ENCODE results near the gene FKBP1B. TPM values are rescaled to one million over a fixed set of nuclear protein-coding genes. Genes with fewer than 3 reads are reported as not detected.
"Not testable (repeated sequence)": the region's sequence is repeated elsewhere in the genome, so short reads cannot be mapped to it uniquely, and the experiment has no call there.

Gene FKBP1B
- polyA plus RNA-seq, 2 of the 4 experiments (the other 2 are of a cell fraction) = 8.5 to 16.1 TPM

- POLR2A ChIA-PET = no interaction called here
- TF ChIP-seq REST (IDR thresholded peaks at IDR 0.05) = no peak
- FAIRE-seq (no peak), ATAC-seq (peak; percentile 23 to 64; a peak in 2 of 6 replicates), DNase-seq (ENCODE audit: low read depth in 1 of 2, low spot score in 1 of 2) (no peak)
- CTCF ChIA-PET = interaction anchor here (1.0 to 2.1 kb wide), 3 partner anchors 14 to 112 kb away, joined by 3 to 10 read pairs (median 3); partner anchors contain the start of gene ATAD2B
- Histone ChIP-seq H3K4me1 (0 out of 3 replicates have a peak, but pooled peaks cover 2% of the 10 kb centered on the region), H3K27ac (no peak overlapping the region), H3K4me3 (no peak overlapping the region), H3K9me3 (no peaks in the 10 kb centered on the region), H3K4me2 (no peak overlapping the region)
- WGBS (ENCODE audit: missing lambda C conversion rate) = 92% methylated on average over 9 of the region's 9 CpGs
Measured at GRCh38 chr2:24038786-24039499, 10.6 kb upstream of the FKBP1B start.

GRCh38 chr2:24040511-24040910 lies 9.0 kb upstream of the FKBP1B start:
- ChIA-PET CTCF (interaction anchor here (2.0 to 2.2 kb wide), 2 partner anchors 20 to 43 kb away, joined by 9 read pairs; partner anchors contain the start of gene TP53I3), POLR2A (no interaction called here)
- WGBS (ENCODE audit: missing lambda C conversion rate) = 82% methylated on average over 4 of the region's 4 CpGs
- Histone ChIP-seq H3K4me2 (no peak overlapping the region), H3K27ac (no peak overlapping the region), H3K4me1 (peaks cover 3% of the 10 kb centered on the region; the same call in 2 of the 3 replicates), H3K4me3 (no peak overlapping the region), H3K9me3 (no peaks in the 10 kb centered on the region)
- ATAC-seq (no peak), DNase-seq (ENCODE audit: low read depth in 1 of 2, low spot score in 1 of 2) (no peak), FAIRE-seq (no peak)
- no peak for TF ChIP-seq RARB (CRISPR knock-in tag; IDR thresholded peaks at IDR 0.05)

GRCh38 chr2:24043133-24043532 lies 6.4 kb upstream of the FKBP1B start:
- H3K27ac ChIP-seq; H3K9me3 ChIP-seq; DNase-seq (ENCODE audit: low read depth in 1 of 2, low spot score in 1 of 2); H3K4me3 ChIP-seq; ATAC-seq; CTCF ChIA-PET; FAIRE-seq; H3K4me2 ChIP-seq: not testable (repeated sequence)
- peaks cover 16% of the 10 kb centered on the region for H3K4me1 ChIP-seq
- POLR2A ChIA-PET = interaction anchor here (0.7 kb wide), 1 partner anchor 12 kb away, joined by 3 read pairs; no protein-coding TSS in a partner anchor
- WGBS (ENCODE audit: missing lambda C conversion rate) = 95% methylated on average over 6 of the region's 6 CpGs

- Histone ChIP-seq H3K4me3 (peak overlapping the region; percentile 66; the same call in 2 of the 3 replicates), H3K27ac (no peak overlapping the region), H3K4me1 (peaks cover 24% of the 10 kb centered on the region), H3K9me3 (no peaks in the 10 kb centered on the region), H3K4me2 (peak overlapping the region; percentile 80)
- ChIA-PET CTCF (interaction anchor here (0.7 to 1.4 kb wide), 3 partner anchors 16 to 39 kb away, joined by 3 to 5 read pairs (median 4); partner anchors contain the start of gene TP53I3), POLR2A (interaction anchor here (1.8 kb wide), 1 partner anchor 119 kb away, joined by 27 read pairs; the partner anchor contains the start of gene ATAD2B)
- no peak for ATAC-seq
- DNase-seq (ENCODE audit: low read depth in 1 of 2, low spot score in 1 of 2) = no peak
- TF ChIP-seq CBX8 (IDR thresholded peaks at IDR 0.05) = no peak
- TF ChIP-seq NFE2L2 (conservative IDR thresholded peaks at IDR 0.05; ENCODE audit: low read length) = peak; percentile 82
- no peak for FAIRE-seq
- WGBS (ENCODE audit: missing lambda C conversion rate) = 77% methylated on average over 11 of the region's 11 CpGs
Measured at GRCh38 chr2:24045511-24046508, 3.7 kb upstream of the FKBP1B start.

- peak overlapping the region; percentile 70 to 85 for H3K27ac ChIP-seq
- H3K4me3 ChIP-seq = peak overlapping the region; percentile 66
- DNase-seq (ENCODE audit: low read depth in 1 of 2, low spot score in 1 of 2) (no peak), FAIRE-seq (no peak), ATAC-seq (no peak)
- WGBS (ENCODE audit: missing lambda C conversion rate) = under 1% methylated on average over 2 of the region's 2 CpGs
- POLR2A ChIA-PET = interaction anchor here (1.1 to 1.8 kb wide), 6 partner anchors 10 to 120 kb away, joined by 3 to 27 read pairs (median 8); partner anchors contain the start of genes ATAD2B and SF3B6
- no peaks in the 10 kb centered on the region for H3K9me3 ChIP-seq
- peaks cover 24% of the 10 kb centered on the region for H3K4me1 ChIP-seq
- peak overlapping the region; percentile 80 for H3K4me2 ChIP-seq
- CTCF ChIA-PET = interaction anchor here (1.0 to 1.5 kb wide), 4 partner anchors 9 to 120 kb away, joined by 3 to 7 read pairs (median 4); partner anchors contain the start of gene ATAD2B
- no peak for TF ChIP-seq KDM5A (IDR thresholded peaks at IDR 0.05)
- no peak for TF ChIP-seq RNF2 (IDR thresholded peaks at IDR 0.05; ENCODE audit: borderline replicate concordance, low read depth)
- no peak for TF ChIP-seq MAZ (IDR thresholded peaks at IDR 0.05; ENCODE audit: borderline replicate concordance, low read depth, low read length)
- TF ChIP-seq HEYL (CRISPR knock-in tag; IDR thresholded peaks at IDR 0.05) = no peak
- TF ChIP-seq RARB (CRISPR knock-in tag; IDR thresholded peaks at IDR 0.05) = no peak
- no peak for TF ChIP-seq SMC3 (IDR thresholded peaks at IDR 0.05)
- no peak for TF ChIP-seq CEBPB (IDR thresholded peaks at IDR 0.05)
- TF ChIP-seq JUNB (IDR thresholded peaks at IDR 0.05) = no peak
- TF ChIP-seq RCOR1 (IDR thresholded peaks at IDR 0.05; ENCODE audit: low read depth, low read length) = no peak
- no peak for TF ChIP-seq RAD21 (conservative IDR thresholded peaks at IDR 0.05 in 1 of 2, IDR thresholded peaks at IDR 0.05 in 1 of 2)
- TF ChIP-seq FOXS1 (CRISPR knock-in tag; IDR thresholded peaks at IDR 0.05) = no peak
- no peak for TF ChIP-seq ESRRA (IDR thresholded peaks at IDR 0.05; ENCODE audit: borderline replicate concordance, low read length)
- no peak for TF ChIP-seq CHD2 (IDR thresholded peaks at IDR 0.05; ENCODE audit: low read length, partially characterized antibody)
- no peak for TF ChIP-seq ELK1 (IDR thresholded peaks at IDR 0.05; ENCODE audit: low read depth, low read length)
- TF ChIP-seq FOSL2 (IDR thresholded peaks at IDR 0.05) = no peak
- no peak for TF ChIP-seq FOSL2 (CRISPR knock-in tag; IDR thresholded peaks at IDR 0.05)
Measured at GRCh38 chr2:24046599-24046929, 3.0 kb upstream of the FKBP1B start.

Data from A549 (cell line).